PFSK-1 (cell line): Measurements from ENCODE around the gene CEP295NL.

Experiments
- FOXP2 ChIP-seq: optimal IDR thresholded peaks from 2 replicates; pipeline ENCODE3; 2011; ENCODE audit warnings: borderline replicate concordance, control low read depth, inconsistent platforms; ENCODE audit not compliant: insufficient read depth; ENCODE audit errors: extremely low read length, extremely low read depth
- POLR2AphosphoS5 ChIP-seq: IDR thresholded peaks from 2 replicates; pipeline ENCODE4 v1.6.1; 2012; ENCODE audit warnings: low read depth, mild to moderate bottlenecking, control low read depth, low read length, moderate library complexity
- SIN3A ChIP-seq: IDR thresholded peaks from 2 replicates; pipeline ENCODE4 v1.6.1; 2012; ENCODE audit warnings: mild to moderate bottlenecking, low read length, moderate library complexity, borderline replicate concordance; ENCODE audit not compliant: insufficient read depth
- TAF1 ChIP-seq: IDR thresholded peaks from 2 replicates; pipeline ENCODE4 v1.6.1; 2012; ENCODE audit warnings: low read length, control low read depth, borderline replicate concordance; ENCODE audit not compliant: insufficient read depth
- TF ChIP-seq, protein P1 (sequence below), 2 experiments: IDR thresholded peaks; 2 replicates each; pipeline versions ENCODE4 v1.6.1 to v1.8.0; 2011 to 2012; ENCODE audit warnings: low read depth in 2 of 2, low read length in 2 of 2, control low read depth in 1 of 2, inconsistent platforms in 1 of 2, mild to moderate bottlenecking in 1 of 2, moderate library complexity in 1 of 2; ENCODE audit not compliant: insufficient read depth in 1 of 2

The CEP295NL gene

DNA sequence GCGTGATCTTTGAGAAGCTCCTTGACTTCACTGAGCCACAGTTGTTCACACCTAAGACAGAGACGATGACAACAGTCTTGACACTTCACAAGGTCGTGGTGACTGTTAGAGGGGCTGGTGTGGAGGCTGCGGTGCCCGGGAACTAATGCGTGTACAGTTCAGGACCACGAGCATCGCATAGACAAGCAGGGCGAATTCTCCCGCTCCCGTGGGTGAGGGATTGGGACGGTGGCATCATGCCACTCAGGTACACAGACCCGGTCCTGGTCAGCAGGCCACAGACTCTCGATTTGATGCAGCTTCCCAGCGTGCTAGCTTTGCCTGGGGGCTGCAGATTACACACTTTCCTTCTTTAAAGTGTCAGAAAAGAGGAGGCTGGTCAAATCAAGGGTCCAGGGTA is 24.7 kb downstream of the CEP295NL start:
- TF ChIP-seq FOXP2 (no peak), TAF1 (no peak), SIN3A (no peak), POLR2AphosphoS5 (no peak)
- TF ChIP-seq, protein P1, sequence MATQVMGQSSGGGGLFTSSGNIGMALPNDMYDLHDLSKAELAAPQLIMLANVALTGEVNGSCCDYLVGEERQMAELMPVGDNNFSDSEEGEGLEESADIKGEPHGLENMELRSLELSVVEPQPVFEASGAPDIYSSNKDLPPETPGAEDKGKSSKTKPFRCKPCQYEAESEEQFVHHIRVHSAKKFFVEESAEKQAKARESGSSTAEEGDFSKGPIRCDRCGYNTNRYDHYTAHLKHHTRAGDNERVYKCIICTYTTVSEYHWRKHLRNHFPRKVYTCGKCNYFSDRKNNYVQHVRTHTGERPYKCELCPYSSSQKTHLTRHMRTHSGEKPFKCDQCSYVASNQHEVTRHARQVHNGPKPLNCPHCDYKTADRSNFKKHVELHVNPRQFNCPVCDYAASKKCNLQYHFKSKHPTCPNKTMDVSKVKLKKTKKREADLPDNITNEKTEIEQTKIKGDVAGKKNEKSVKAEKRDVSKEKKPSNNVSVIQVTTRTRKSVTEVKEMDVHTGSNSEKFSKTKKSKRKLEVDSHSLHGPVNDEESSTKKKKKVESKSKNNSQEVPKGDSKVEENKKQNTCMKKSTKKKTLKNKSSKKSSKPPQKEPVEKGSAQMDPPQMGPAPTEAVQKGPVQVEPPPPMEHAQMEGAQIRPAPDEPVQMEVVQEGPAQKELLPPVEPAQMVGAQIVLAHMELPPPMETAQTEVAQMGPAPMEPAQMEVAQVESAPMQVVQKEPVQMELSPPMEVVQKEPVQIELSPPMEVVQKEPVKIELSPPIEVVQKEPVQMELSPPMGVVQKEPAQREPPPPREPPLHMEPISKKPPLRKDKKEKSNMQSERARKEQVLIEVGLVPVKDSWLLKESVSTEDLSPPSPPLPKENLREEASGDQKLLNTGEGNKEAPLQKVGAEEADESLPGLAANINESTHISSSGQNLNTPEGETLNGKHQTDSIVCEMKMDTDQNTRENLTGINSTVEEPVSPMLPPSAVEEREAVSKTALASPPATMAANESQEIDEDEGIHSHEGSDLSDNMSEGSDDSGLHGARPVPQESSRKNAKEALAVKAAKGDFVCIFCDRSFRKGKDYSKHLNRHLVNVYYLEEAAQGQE (IDR thresholded peaks at IDR 0.05; ENCODE audit: insufficient read depth in 1 of 2, low read depth in 2 of 2, low read length in 2 of 2), result no peak

DNA sequence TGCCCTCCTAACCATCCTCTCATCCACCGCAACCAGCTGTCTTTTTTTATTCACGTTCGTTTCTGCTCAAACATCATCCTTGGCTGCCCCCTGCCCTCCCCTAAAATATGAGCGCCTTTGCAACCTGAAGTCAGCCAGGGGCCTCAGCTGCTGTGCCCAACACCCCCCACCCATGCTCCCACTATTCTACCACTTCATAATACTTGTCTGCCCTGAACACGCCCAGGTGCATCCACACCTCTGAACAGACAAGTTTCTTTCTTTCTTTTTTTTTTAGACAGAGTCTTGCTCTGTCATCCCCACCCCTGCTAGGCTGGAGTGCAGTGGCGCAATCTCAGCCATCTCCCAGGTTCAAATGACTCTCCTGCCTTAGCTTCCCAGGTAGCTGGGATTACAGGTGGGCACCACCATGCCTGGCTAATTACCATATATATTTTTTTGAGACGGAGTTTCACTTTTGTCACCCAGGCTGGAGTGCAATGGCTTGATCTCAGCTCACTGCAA is 26.9 kb downstream of the CEP295NL start:
- TF ChIP-seq FOXP2, result no peak
- TF ChIP-seq POLR2AphosphoS5, result no peak
- TF ChIP-seq SIN3A, result no peak
- TF ChIP-seq TAF1, result no peak

DNA sequence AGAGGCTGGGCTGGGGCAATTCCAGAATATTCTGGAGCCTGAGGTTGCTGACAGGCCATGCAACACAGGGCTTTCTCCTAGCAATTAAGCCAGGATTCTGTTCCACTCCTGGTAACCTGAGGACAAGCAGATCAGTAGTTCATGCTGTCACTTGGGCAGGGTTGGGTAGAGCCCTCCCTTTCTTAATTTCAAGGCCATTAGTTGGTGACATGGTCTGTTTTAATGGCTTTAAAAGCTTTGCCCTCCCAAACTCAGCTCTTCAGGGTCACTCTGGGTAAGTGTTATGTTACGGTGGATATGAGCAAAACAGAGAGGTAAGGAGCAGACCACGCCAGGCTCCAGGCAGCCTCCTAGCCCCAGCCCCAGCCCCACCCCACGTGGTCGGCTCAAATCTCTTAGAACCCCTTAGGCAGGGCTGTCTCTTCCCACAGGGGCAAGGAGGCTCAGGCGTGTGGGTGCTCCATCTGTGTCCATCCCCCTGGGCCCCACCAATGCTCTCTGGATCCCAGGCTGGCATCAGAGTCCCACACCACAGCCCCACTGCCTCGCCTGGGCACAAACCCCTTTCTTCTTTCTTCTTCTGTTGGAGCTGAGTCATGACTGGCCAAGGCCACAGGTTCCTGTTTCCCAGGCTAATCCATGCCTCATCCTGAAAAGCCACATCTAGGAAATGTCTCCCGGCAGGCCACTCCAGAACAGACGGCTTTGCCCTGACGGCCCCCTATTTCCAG is 27.5 kb downstream of the CEP295NL start:
- no peak for TF ChIP-seq TAF1
- no peak for TF ChIP-seq POLR2AphosphoS5
- TF ChIP-seq FOXP2, result no peak
- TF ChIP-seq SIN3A, result no peak
- TF ChIP-seq, protein P1 (IDR thresholded peaks at IDR 0.05; ENCODE audit: insufficient read depth in 1 of 2, low read depth in 2 of 2, low read length in 2 of 2), result no peak

DNA sequence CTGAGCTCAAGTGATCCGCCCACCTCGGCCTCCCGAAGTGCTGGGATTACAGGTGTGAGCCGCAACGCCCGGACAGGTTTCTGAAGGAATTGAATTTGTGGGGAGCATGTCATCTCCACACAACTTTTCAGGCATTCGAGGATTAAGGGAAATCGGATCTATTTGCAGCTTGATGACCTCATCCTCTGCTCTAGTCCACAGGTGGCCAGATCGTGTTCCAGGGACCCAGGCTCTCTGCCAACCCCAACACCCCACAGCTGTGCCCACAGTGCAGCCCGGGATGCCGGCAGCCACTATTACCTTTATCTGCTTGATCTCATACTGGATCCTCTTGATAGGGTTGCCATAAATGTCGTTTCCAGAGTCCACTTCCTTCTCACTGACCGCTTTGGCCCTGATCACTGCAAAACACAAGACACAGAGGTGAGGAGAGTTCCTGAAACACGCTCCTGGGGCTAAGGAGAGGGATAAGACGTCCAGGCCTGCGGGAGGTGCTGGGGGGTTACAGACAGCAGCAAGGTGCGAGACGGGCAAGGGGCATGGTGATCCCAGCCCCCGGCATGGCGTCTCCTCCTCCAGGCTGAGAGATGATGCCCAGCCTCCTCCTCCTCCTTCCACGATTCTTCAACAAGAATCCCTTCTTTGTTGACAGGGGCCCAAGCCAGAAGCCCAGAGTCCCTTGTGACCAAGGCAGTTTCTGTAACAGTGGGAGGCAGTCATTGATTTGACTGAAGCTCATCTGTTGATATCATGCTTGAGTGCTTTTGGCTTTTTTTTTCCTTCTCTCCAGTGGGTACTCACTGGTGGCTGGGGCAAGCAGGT is 29.3 kb downstream of the CEP295NL start:
- no peak for TF ChIP-seq SIN3A
- TF ChIP-seq FOXP2, result no peak
- TF ChIP-seq TAF1, result no peak
- TF ChIP-seq POLR2AphosphoS5, result no peak
- TF ChIP-seq, protein P1 (IDR thresholded peaks at IDR 0.05; ENCODE audit: insufficient read depth in 1 of 2, low read depth in 2 of 2, low read length in 2 of 2), result no peak

DNA sequence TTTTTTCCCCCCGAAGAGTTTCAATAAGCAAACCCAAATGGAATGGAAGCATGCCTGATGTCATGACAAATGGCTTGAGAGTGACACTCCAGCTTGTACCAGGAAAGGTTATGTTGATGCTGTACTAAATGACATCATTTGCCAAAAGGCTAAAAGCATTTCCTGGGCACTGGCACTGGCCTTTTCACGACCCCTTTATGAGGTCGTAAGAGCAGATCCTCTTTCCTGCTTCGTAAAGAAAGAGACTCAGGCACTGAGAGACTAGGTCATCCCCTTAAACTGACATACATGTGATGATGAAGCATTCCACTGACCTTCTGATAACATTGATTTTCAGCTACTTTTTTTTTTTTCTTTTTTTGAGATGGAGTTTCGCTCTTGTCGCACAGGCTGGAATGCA is 30.5 kb downstream of the CEP295NL start:
- TF ChIP-seq POLR2AphosphoS5, result no peak
- TF ChIP-seq SIN3A, result no peak
- no peak for TF ChIP-seq TAF1
- TF ChIP-seq FOXP2, result no peak
- TF ChIP-seq, protein P1 (IDR thresholded peaks at IDR 0.05; ENCODE audit: insufficient read depth in 1 of 2, low read depth in 2 of 2, low read length in 2 of 2), result no peak
